ENCODE measurements around the gene TLR6.
A peak's percentile ranks its signal among the peaks of the same experiment; 100 is the strongest.
"Not testable (repeated sequence)": the region's sequence is repeated elsewhere in the genome, so short reads cannot be mapped to it uniquely, and the experiment has no call there.

Gene TLR6

GRCh38 chr4:38794051-38794450 lies 62.6 kb downstream of the TLR6 start:
- DNase-seq (ENCODE audit: insufficient read length, low spot score) (no peak), FAIRE-seq (no peak)

- FAIRE-seq: no peak
- DNase-seq (ENCODE audit: insufficient read length, low spot score): no peak
Observed at GRCh38 chr4:38791010-38791409, 65.6 kb downstream of the TLR6 start.

GRCh38 chr4:38788317-38788716 lies 68.3 kb downstream of the TLR6 start:
- no peak for FAIRE-seq

GRCh38 chr4:38787693-38788092 lies 68.9 kb downstream of the TLR6 start:
- FAIRE-seq: no peak
- DNase-seq (ENCODE audit: insufficient read length, low spot score): no peak

More at GRCh38 chr4:38788317-38788716, 68.3 kb downstream of the TLR6 start:
- DNase-seq (ENCODE audit: insufficient read length, low spot score): no peak

GRCh38 chr4:38785901-38786402 lies 70.7 kb downstream of the TLR6 start:
- FAIRE-seq (no peak), DNase-seq (ENCODE audit: insufficient read length, low spot score) (no peak)

GRCh38 chr4:38785041-38785790 lies 71.4 kb downstream of the TLR6 start:
- DNase-seq (ENCODE audit: insufficient read length, low spot score) (no peak), FAIRE-seq (no peak)

- no peak for FAIRE-seq
- no peak for DNase-seq (ENCODE audit: insufficient read length, low spot score)
Observed at GRCh38 chr4:38784141-38784540, 72.5 kb downstream of the TLR6 start.

- no peak for DNase-seq (ENCODE audit: insufficient read length, low spot score)
- FAIRE-seq: no peak
Observed at GRCh38 chr4:38783109-38783460, 73.5 kb downstream of the TLR6 start.

GRCh38 chr4:38782452-38783108 lies 74.0 kb downstream of the TLR6 start, which contains the start of gene TLR10:
TLR10 (minus strand) TSS chr4:38782990; CDS start chr4:38775590, 7,400 bp downstream.
- FAIRE-seq (no peak), DNase-seq (ENCODE audit: insufficient read length, low spot score) (peak; percentile 49)

- FAIRE-seq (no peak), DNase-seq (ENCODE audit: insufficient read length, low spot score) (no peak)
Observed at GRCh38 chr4:38781854-38782261, 74.8 kb downstream of the TLR6 start.

- DNase-seq (ENCODE audit: insufficient read length, low spot score) (no peak), FAIRE-seq (no peak)
Observed at GRCh38 chr4:38780833-38781484, 75.7 kb downstream of the TLR6 start.

GRCh38 chr4:38779790-38780189 lies 76.8 kb downstream of the TLR6 start:
- FAIRE-seq (no peak), DNase-seq (ENCODE audit: insufficient read length, low spot score) (no peak)

- FAIRE-seq; DNase-seq (ENCODE audit: insufficient read length, low spot score): not testable (repeated sequence)
Observed at GRCh38 chr4:38777925-38778324, 78.7 kb downstream of the TLR6 start.

- no peak for FAIRE-seq
- no peak for DNase-seq (ENCODE audit: insufficient read length, low spot score)
Observed at GRCh38 chr4:38775326-38775725, 81.3 kb downstream of the TLR6 start.

GRCh38 chr4:38774181-38774955 lies 82.2 kb downstream of the TLR6 start:
- FAIRE-seq: no peak

More at GRCh38 chr4:38774181-38774955, 82.2 kb downstream of the TLR6 start:
- DNase-seq (ENCODE audit: insufficient read length, low spot score): no peak
